WTC11 (cell line): ENCODE data around the gene CDH12.

Experiments
- CREB1 ChIP-seq: sonication (generic); formaldehyde crosslinking; IDR thresholded peaks from 2 replicates; pipeline ENCODE4 v1.8.0; 2023; ENCODE audit warnings: mild to moderate bottlenecking, missing genetic modification reagents
- CTCF ChIP-seq: fragments of 200-600 bp; IDR thresholded peaks from 2 replicates; pipeline ENCODE4 v1.8.0; 2022; ENCODE audit warnings: antibody characterized with exemption
- ESRRA ChIP-seq: sonication (generic); formaldehyde crosslinking; IDR thresholded peaks from 2 replicates; pipeline ENCODE4 v1.8.1; 2022; ENCODE audit warnings: mild to moderate bottlenecking, missing genetic modification reagents, borderline replicate concordance
- MYBL2 ChIP-seq: sonication (generic); formaldehyde crosslinking; IDR thresholded peaks from 2 replicates; pipeline ENCODE4 v1.8.1; 2023; ENCODE audit warnings: mild to moderate bottlenecking, moderate library complexity, missing genetic modification reagents
- SP1 ChIP-seq: sonication (generic); formaldehyde crosslinking; conservative IDR thresholded peaks from 2 replicates; pipeline ENCODE4 v1.8.1; 2022; ENCODE audit warnings: missing genetic modification reagents
- TCF7 ChIP-seq: sonication (generic); formaldehyde crosslinking; IDR thresholded peaks from 2 replicates; pipeline ENCODE4 v1.8.0; 2022; ENCODE audit warnings: mild to moderate bottlenecking, low read depth, missing genetic modification reagents, moderate library complexity
- USF2 ChIP-seq: sonication (generic); formaldehyde crosslinking; IDR thresholded peaks from 2 replicates; pipeline ENCODE4 v1.8.1; 2023; ENCODE audit warnings: mild to moderate bottlenecking, missing genetic modification reagents, moderate library complexity
- ZNF512 ChIP-seq: sonication (generic); formaldehyde crosslinking; IDR thresholded peaks from 2 replicates; pipeline ENCODE4 v1.8.1; 2022; ENCODE audit warnings: missing genetic modification reagents, borderline replicate concordance

- TF ChIP-seq CREB1 (CRISPR knock-in tag): no peak
- no peak for TF ChIP-seq CTCF
- TF ChIP-seq ESRRA (CRISPR knock-in tag): no peak
- no peak for TF ChIP-seq ZNF512 (CRISPR knock-in tag)
- no peak for TF ChIP-seq MYBL2 (CRISPR knock-in tag)
- no peak for TF ChIP-seq SP1 (CRISPR knock-in tag)
- TF ChIP-seq USF2 (CRISPR knock-in tag): no peak
- TF ChIP-seq TCF7 (CRISPR knock-in tag): no peak
These were observed 256.7 kb downstream of the CDH12 start for GRCh38 chr5:22596404-22596970.
